GM18507 (cell line): ENCODE data around the gene NAXE.
"Not testable (repeated sequence)": the region's sequence is repeated elsewhere in the genome, so short reads cannot be mapped to it uniquely, and the experiment has no call there.

Experiments used
- DNase-seq: peaks from one replicate; pipeline ENCODE4 v3.0.0; 2011; ENCODE audit warnings: low read depth; ENCODE audit not compliant: insufficient read length; ENCODE audit errors: extremely low spot score
- FAIRE-seq: peaks from 2 replicates; lab custom pipeline; 2011; peaks lifted over from hg19 to GRCh38; lab: Jason Lieb, UNC

NAXE gene

GRCh38 chr1:156565519-156565918, 26.1 kb upstream of the NAXE start:
- no peak for FAIRE-seq

GRCh38 chr1:156566436-156566835, 25.1 kb upstream of the NAXE start:
- FAIRE-seq (no peak), DNase-seq (no peak)

More at GRCh38 chr1:156565519-156565918, 26.1 kb upstream of the NAXE start:
- DNase-seq: no peak

- DNase-seq: no peak
- no peak for FAIRE-seq
These were observed 20.2 kb upstream of the NAXE start for GRCh38 chr1:156571261-156571852.

- FAIRE-seq: peak; percentile 73
These were observed 19.5 kb upstream of the NAXE start, which contains the start of gene IQGAP3 for GRCh38 chr1:156571919-156572662. IQGAP3 (minus strand) TSS chr1:156572565; CDS start chr1:156572529, 36 bp downstream.

GRCh38 chr1:156572663-156573018, 18.9 kb upstream of the NAXE start:
- FAIRE-seq (no peak), DNase-seq (no peak)

More at GRCh38 chr1:156571919-156572662, 19.5 kb upstream of the NAXE start, which contains the start of gene IQGAP3:
- peak; percentile 89 for DNase-seq

GRCh38 chr1:156574039-156574633, 17.4 kb upstream of the NAXE start:
- DNase-seq (no peak), FAIRE-seq (no peak)

- DNase-seq (no peak), FAIRE-seq (no peak)
These were observed 14.0 kb upstream of the NAXE start for GRCh38 chr1:156577550-156577949.

GRCh38 chr1:156578055-156578454, 13.5 kb upstream of the NAXE start:
- DNase-seq (no peak), FAIRE-seq (no peak)

- FAIRE-seq: no peak
- DNase-seq: no peak
These were observed 12.1 kb upstream of the NAXE start, which contains the start of gene TTC24 for GRCh38 chr1:156579472-156579871. TTC24 (plus strand) TSS chr1:156579723; CDS start chr1:156581365, 1,642 bp downstream.

- FAIRE-seq: no peak
These were observed 9.8 kb upstream of the NAXE start for GRCh38 chr1:156581661-156582387.

GRCh38 chr1:156582388-156583017, 9.1 kb upstream of the NAXE start:
- no peak for DNase-seq

More at GRCh38 chr1:156581661-156582387, 9.8 kb upstream of the NAXE start:
- DNase-seq: no peak

GRCh38 chr1:156583821-156584622, 7.6 kb upstream of the NAXE start:
- no peak for DNase-seq
- peak; percentile 84 for FAIRE-seq

More at GRCh38 chr1:156582388-156583017, 9.1 kb upstream of the NAXE start:
- FAIRE-seq: peak; percentile 39

GRCh38 chr1:156584813-156585212, 6.8 kb upstream of the NAXE start:
- DNase-seq (no peak), FAIRE-seq (no peak)

GRCh38 chr1:156586323-156586722, 5.3 kb upstream of the NAXE start:
- no peak for FAIRE-seq

GRCh38 chr1:156586892-156587477, 4.6 kb upstream of the NAXE start:
- FAIRE-seq: no peak
- no peak for DNase-seq

More at GRCh38 chr1:156586323-156586722, 5.3 kb upstream of the NAXE start:
- no peak for DNase-seq

- DNase-seq, FAIRE-seq: not testable (repeated sequence)
These were observed 3.6 kb upstream of the NAXE start for GRCh38 chr1:156587927-156588326.

GRCh38 chr1:156589546-156589945, 2.0 kb upstream of the NAXE start:
- DNase-seq (no peak), FAIRE-seq (no peak)
